Stimulated activated CD4-positive, alpha-beta T cell treated with anti-CD3 and anti-CD28 coated beads, Interleukin-4, amount 100 ng/mL, for 1 hour (primary cell): Measurements from ENCODE around the gene C3orf33.

Experiments
- DNase-seq: peaks from one replicate; pipeline ENCODE4 v3.0.0-alpha.2; 2020

Gene C3orf33

DNA sequence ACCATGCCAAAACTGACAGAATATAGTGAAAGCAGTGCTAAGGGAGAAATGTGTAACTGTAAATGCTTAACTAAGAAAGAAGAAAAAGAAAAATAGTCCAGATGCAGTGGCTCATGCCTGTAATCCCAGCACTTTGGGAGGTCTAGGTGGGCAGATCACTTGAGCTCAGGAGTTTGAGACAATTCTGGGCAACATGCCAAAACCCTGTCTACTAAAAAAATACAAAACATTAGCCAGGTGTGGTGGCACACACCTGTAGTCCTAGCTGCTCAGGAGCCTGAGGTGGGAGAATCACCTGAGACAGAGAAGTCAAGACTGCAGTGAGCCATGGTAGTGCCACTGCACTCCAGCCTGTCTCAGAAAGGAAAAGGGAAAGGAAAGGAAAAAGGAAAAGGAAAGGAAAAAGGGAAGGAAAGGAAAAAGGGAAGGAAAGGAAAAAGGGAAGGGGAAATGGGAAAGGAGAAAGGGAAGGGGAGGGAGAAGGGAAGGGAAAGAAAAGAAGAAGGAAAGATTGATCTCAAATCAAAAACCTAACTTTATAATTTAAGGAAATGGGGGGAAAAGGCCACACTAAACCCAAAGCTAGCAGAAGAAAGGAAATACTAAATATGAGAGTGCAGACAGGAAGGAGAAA is 20.3 kb downstream of the C3orf33 start:
- no peak for DNase-seq

DNA sequence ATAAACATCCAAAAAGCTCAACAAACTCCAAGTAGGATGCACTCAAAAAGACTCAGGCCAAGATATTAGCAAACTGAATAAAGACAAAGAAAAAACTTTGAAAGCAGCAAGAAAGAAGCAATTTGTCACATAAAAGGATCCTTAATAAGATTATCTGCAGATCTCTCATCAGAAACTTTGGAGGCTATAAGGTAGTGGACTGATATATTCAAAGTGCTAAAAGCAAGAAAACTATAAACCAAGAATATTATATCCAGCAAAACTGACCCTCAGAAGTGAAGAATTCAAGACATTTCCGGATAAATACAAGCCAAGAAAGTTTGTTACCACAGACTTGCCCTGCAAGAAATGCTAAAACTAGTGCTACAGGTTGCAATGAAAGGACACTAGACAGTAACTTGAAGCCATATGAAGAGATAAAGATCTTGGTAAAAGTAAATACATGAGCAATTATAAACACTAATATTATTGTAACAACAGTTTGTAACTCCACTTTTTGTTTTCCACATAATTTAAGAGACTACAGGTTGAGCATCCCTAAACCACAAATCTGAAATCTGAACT is 23.6 kb downstream of the C3orf33 start:
- DNase-seq, result no peak

DNA sequence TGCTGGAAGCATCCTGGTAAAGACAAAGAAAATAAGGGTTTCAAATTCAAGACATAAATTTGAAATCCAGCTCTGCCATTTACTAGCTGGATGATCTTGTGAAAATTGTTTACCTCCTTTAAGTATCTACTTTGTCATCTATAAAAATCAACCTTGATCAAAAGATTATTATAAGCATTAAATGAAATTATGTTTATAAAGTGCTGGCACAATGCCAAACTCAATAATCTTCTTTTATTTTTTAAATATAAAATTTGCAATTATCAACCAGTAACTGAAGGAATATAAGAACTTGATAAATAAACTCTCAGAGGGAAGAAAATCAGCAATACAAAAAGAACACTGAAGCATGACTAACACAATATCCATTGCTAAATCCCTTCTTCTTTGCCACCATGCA is 25.8 kb downstream of the C3orf33 start:
- no peak for DNase-seq

DNA sequence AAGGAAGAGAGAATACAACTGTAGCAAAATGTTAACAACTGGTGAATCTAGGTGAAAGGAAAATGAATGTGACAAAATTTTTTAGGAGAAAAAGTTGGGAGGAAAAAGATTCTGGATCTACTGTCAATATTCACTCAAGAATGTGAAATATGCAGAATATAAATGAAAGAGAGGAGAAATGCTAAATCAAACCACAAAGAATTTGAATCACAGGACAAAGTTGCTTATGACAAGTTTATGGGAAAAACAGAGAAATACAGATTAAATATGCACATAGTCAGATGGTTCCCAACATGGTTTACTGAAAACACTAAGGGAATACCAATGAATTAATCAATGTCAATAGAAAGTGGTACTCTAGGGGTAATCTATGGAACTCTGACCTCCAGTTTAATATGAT is 27.6 kb downstream of the C3orf33 start:
- DNase-seq, result no peak

- no peak for DNase-seq
These were observed 33.3 kb downstream of the C3orf33 start for GRCh38 chr3:155772801-155773200.

GRCh38 chr3:155771126-155771525 is 35.0 kb downstream of the C3orf33 start:
- DNase-seq, result no peak

DNA sequence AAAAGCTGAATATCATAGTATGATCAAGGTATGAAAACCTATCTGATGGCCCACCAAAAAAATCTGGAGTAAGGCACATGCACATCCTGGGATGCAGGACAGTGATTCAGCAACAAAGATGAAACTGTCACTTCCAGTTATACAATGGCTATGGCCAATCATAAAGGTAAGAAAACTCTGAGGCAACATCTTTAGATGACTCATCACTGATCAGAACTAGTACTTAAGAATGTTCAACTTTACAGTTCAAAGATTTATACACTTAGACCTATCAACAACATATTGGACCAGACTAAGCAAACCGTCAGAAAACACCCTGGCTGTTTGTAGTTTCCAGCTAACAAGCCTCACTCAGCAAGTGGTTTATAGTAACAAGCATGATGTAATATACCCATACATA is 39.9 kb downstream of the C3orf33 start:
- DNase-seq, result no peak

GRCh38 chr3:155763870-155764463 is 42.1 kb downstream of the C3orf33 start:
- no peak for DNase-seq

DNA sequence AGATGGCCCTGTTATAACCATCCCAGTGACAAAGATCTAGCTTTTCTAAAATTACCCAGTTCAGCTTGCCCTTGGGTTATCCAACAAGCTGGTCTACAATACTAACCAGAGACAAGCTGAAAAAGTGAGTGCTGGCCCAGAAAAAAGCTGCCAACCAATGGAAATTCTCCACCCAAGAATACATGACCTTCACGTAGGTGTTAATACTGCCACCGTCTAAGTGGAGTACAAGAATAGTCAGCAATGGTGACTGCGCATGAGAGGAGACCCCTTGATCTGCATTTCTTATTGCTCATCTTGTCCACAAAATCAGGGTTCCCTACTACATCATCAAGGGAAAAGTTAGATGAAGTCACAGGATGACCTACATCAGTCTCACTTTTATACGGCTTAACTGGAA is 45.4 kb downstream of the C3orf33 start:
- DNase-seq, result no peak

GRCh38 chr3:155757577-155757976 is 48.5 kb downstream of the C3orf33 start:
- DNase-seq, result no peak

DNA sequence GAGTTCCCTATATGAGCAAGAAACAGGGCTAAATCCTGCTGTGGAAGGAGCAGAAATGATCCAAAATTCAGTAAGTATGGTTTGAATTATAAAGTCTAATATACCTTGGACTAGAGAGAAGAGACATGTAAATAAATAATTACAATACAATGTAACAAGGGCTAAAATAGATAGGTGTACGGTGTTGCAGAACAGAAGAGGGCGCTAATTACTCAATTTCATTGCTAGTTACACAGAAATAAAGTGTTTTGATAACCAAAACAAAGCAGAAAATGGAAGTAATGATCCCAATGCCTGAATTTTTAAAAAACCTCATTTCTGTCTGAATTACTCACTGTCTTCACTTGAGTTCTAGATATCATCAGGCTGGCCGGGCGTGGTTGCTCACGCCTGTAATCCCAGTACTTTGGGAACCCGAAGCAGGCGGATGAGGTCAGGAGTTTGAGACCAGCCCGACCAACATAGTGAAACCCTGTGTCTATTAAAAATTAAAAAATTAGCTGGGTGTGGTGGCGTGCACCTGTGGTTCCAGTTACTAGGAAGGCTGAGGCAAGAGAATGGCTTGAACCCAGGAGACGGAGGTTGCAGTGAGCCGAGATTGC is 52.9 kb downstream of the C3orf33 start:
- DNase-seq, result no peak

DNA sequence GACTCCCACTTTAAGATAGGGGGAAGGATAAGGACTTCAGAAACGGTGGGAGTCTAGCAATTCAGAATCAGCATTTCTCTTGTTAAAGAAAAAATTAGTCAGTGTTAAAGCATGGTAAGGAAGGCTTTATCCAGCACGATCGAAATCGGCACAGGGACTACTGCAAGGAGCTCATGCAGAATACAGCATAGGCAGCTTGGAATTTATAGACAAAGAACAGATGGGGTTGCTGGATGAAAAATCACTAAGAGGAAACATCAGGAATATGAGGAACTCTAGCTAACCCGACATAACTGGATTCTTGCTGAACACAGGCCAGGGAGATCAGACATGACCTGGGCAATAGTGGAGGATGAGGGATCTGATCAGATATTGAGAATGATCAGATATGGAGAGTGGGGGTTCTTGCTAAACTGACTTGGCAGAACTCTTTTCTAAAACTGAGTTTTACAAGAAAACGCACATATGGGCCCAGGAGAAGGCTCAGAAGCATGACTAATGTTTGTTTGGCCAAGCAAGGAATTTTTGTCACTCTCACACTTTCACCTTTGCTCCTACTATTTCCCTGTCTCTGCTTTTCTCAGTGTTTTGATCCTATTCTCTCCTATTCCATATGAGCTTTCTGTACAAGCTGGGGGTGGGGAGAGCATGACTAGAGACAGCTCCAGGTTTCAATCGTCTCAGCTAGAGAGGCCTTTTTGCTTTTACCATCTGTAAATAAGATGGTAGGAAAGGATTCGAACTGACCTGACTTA is 57.3 kb downstream of the C3orf33 start:
- no peak for DNase-seq

DNA sequence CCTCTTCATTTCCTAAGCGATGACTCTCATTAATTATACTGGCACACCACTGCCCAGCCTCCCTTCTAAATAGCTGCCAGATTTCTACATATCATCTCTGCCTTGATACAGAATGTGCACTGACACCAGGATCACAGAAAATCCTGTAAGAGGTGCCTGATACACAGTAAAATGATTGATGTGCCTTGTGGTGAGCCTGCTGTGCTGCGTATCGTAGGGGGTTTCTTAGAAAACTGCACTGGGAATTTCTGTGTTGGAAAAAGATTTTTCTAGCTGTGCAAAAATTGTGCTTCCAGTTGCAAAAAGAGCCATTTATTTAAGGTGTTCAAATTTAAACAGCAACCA is 58.2 kb downstream of the C3orf33 start:
- no peak for DNase-seq

- DNase-seq, result no peak
These were observed 58.7 kb downstream of the C3orf33 start for GRCh38 chr3:155747286-155747945.

DNA sequence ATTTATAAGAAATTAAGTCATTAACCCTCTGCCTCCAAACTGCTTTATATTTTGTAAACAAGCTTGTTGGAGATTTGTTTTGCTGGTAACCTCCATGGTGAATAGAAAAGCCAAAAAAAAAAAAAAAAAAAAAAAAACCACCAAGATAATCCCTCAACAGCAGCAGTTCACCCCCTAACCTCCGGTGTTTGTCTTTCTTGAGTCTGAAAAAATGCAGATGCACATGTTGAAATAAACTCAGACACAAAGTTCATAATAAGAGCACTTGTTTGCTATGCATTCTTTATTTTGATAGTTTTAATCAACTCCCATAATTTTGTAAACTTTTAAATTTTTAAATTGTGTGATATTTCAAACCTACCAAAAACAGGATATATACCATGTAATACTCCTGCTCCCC is 59.4 kb downstream of the C3orf33 start:
- no peak for DNase-seq

DNA sequence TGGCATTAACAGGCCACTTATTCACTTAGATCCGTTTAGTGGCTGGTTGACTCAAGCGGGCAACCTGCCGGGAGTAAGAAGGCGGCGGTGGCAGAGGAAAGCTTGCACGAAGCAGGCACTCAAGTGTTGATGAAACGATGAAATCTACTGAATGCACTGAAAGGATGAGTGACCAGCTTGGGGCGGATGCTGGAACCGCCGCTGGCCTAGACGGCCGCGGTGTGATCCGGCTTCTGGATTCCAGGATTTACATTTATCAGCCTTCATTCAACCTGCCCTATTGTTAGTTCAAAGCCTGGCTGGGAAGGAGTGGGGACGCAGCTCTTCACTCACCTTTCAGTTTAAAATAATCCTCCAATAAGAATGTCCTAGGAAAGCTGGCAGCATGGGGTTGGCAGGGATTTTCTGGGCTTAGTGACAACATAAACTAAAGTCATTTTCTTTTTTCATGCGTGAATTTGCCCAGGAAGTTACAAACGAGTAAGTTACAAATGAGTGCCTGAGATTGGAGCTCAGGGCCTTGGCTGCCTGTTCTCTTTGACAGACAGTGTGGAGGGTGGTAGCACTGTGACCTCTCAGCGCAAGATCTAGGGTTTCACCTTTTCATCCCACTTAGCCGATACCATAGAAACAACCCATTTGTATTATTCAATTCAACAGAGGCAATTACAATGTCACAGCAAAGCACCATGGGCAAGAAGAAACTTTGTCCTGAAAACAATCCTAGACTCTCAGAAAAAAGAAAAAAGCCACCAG is 60.1 kb downstream of the C3orf33 start:
- DNase-seq, result no peak

- DNase-seq, result peak; percentile 52
These were observed 61.3 kb downstream of the C3orf33 start, which contains the start of gene PLCH1 for GRCh38 chr3:155744626-155745324. Gene PLCH1, minus strand, starts transcription at chr3:155745071. Its CDS starts 40,847 bp downstream, at chr3:155704224.

- DNase-seq, result peak; percentile 52
These were observed 62.0 kb downstream of the C3orf33 start for GRCh38 chr3:155744010-155744625.

GRCh38 chr3:155743606-155744005 is 62.5 kb downstream of the C3orf33 start:
- DNase-seq, result no peak

- DNase-seq, result no peak
These were observed 63.6 kb downstream of the C3orf33 start for GRCh38 chr3:155742349-155742965.

DNA sequence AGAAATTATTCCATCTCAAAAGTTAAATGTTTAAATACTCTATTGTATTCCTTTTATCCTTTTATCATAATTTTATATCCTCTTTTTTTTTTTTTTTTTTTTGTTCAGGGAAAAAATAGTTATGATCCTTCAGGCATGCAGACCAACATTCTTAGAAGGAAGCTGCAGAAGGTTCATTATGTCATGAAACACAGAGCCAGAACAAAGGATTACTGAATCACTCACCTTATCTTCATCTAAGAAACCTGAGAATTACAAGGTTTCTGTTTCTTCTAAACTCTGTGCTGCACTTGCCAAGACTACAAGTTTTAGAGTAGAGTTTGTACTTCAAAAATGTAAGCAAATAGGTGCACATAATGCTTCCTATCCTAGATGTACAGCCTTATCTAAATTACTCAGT is 64.5 kb downstream of the C3orf33 start:
- no peak for DNase-seq
